H1 (cell line): ENCODE data around the gene PVR. TPM values are rescaled to one million over a fixed set of nuclear protein-coding genes. Genes with fewer than 3 reads are reported as not detected.

Experiments used
- CBX5 ChIP-seq: fragments of 300-800, 300-1000 bp; sonication (generic); IDR thresholded peaks from 2 replicates; pipeline ENCODE4 v1.7.1; 2016; ENCODE audit warnings: antibody characterized with exemption, low read length, low read depth
- CHD2 ChIP-seq: IDR thresholded peaks from 2 replicates; pipeline ENCODE4 v1.6.1; 2012; ENCODE audit warnings: low read length, improper control_type of control experiment
- HDAC2 ChIP-seq, 2 experiments: fragments of 300-600 bp in 1 of 2; sonication (generic) in 1 of 2; IDR thresholded peaks; 2 replicates each; pipeline ENCODE4 v1.6.1; 2011 to 2012; ENCODE audit warnings: low read depth in 2 of 2, low read length in 2 of 2, mild to moderate bottlenecking in 2 of 2, moderate library complexity in 2 of 2, borderline replicate concordance in 1 of 2, inconsistent platforms in 1 of 2
- MAX ChIP-seq: IDR thresholded peaks from 2 replicates; pipeline ENCODE4 v1.6.1; 2012; ENCODE audit warnings: inconsistent platforms
- polyA plus RNA-seq, 7 experiments: library from polyadenylated mRNA; depleted of rRNA in 3 of 7; stranded (reverse) in 5 of 7; unstranded in 2 of 7; fragments of >200 nt in 5 of 7; fragments of 200-250 nt in 2 of 7; gene quantifications; 1 replicate in 5 of 7; 2 replicates in 1 of 7; 4 replicates in 1 of 7; pipeline versions ENCODE4 v1.2.1 to v1.2.3, GENCODE V29; 2011 to 2013; ENCODE audit warnings: missing spikeins in 2 of 7, mixed read lengths in 2 of 7
- total RNA-seq: library from RNA; stranded (reverse); fragmentation: NEBNext Ultra II Directional; extraction: Animal tissue kit (Norgen Biotek cat#: 25700); gene quantifications from 2 replicates; pipeline ENCODE4 v1.2.1, GENCODE V29; 2021

The PVR gene
- total and polyA plus RNA-seq, 2 of the 8 experiments (the other 6 are each of a cell fraction or from before 2014, with no cell fraction given): 13.3 to 14.8 TPM

DNA sequence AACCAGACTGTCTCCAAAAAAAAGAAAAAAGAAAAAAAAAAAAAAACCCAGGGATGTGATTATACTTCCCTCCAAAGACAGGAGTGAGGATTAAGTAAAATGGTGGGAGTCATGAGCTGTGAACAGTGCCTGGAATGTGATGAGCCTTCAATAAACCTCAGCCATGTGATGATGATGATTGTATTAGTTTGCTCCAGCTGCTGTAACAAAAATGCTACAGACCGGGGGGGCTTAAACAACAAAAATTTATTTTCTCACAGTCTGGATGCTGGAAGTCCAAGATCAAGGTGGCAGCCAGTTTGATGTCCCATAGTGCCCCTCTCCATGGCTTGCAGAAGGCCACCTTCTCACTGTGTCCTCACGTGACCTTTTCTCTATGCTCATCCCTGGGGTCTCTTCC lies 8.9 kb upstream of the PVR start (continued):
- no peak for TF ChIP-seq CBX5
- no peak for TF ChIP-seq MAX
- no peak for TF ChIP-seq CHD2
- no peak for TF ChIP-seq HDAC2 (IDR thresholded peaks at IDR 0.05; ENCODE audit: borderline replicate concordance in 1 of 2, low read depth in 2 of 2, low read length in 2 of 2)
